HepG2 (cell line): ENCODE data around the gene OR2F1. TPM values are rescaled to one million over a fixed set of nuclear protein-coding genes. Genes with fewer than 3 reads are reported as not detected.
A peak's percentile ranks its signal among the peaks of the same experiment; 100 is the strongest.

Experiments
- ARID2 ChIP-seq: sonication (generic); formaldehyde crosslinking; IDR thresholded peaks from 2 replicates; pipeline ENCODE4 v1.8.1; 2022; ENCODE audit warnings: mild to moderate bottlenecking, missing genetic modification reagents, borderline replicate concordance
- ATF7 ChIP-seq, 2 experiments: fragments of 450-650 bp in 1 of 2; sonication (generic) in 1 of 2; formaldehyde crosslinking in 1 of 2; IDR thresholded peaks; 2 replicates each; pipeline versions ENCODE4 v1.4.0 to v1.6.1; 2016 to 2020; ENCODE audit warnings: antibody characterized with exemption in 1 of 2, mild to moderate bottlenecking in 1 of 2, missing genetic modification reagents in 1 of 2
- CEBPG ChIP-seq: IDR thresholded peaks from 2 replicates; pipeline ENCODE4 v1.6.1; 2016
- FOXM1 ChIP-seq: sonication (generic); formaldehyde crosslinking; IDR thresholded peaks from 2 replicates; pipeline ENCODE4 v1.5.0; 2020; ENCODE audit warnings: missing genetic modification reagents
- NFYB ChIP-seq: sonication (generic); formaldehyde crosslinking; IDR thresholded peaks from 2 replicates; pipeline ENCODE4 v1.4.0; 2020; ENCODE audit warnings: missing genetic modification reagents
- NKX3-1 ChIP-seq: sonication (generic); formaldehyde crosslinking; IDR thresholded peaks from 2 replicates; pipeline ENCODE4 v1.5.0; 2020; ENCODE audit warnings: missing genetic modification reagents
- SALL1 ChIP-seq: sonication (generic); formaldehyde crosslinking; IDR thresholded peaks from 2 replicates; pipeline ENCODE4 v1.8.0; 2022; ENCODE audit warnings: mild to moderate bottlenecking, missing genetic modification reagents
- SOX13 ChIP-seq, 3 experiments: fragments of 450-650 bp in 1 of 3; sonication (generic) in 1 of 3; formaldehyde crosslinking in 1 of 3; IDR thresholded peaks in 2 of 3; conservative IDR thresholded peaks in 1 of 3; 2 replicates each; pipeline versions ENCODE4 v1.5.0 to v1.6.1; 2016 to 2020; ENCODE audit warnings: antibody characterized with exemption in 1 of 3, mild to moderate bottlenecking in 1 of 3, missing compliant biosample characterization in 1 of 3, missing genetic modification reagents in 1 of 3, moderate library complexity in 1 of 3
- ZNF34 ChIP-seq: sonication (generic); formaldehyde crosslinking; IDR thresholded peaks from 2 replicates; pipeline ENCODE4 v1.4.0; 2020; ENCODE audit warnings: mild to moderate bottlenecking, missing genetic modification reagents, borderline replicate concordance
- ZNF501 ChIP-seq: sonication (generic); formaldehyde crosslinking; IDR thresholded peaks from 2 replicates; pipeline ENCODE4 v1.5.1; 2020; ENCODE audit warnings: mild to moderate bottlenecking, moderate library complexity, missing genetic modification reagents
- ZNF605 ChIP-seq: sonication (generic); formaldehyde crosslinking; IDR thresholded peaks from 2 replicates; pipeline ENCODE4 v1.8.0; 2022; ENCODE audit warnings: mild to moderate bottlenecking, missing genetic modification reagents
- ZNF607 ChIP-seq: sonication (generic); formaldehyde crosslinking; IDR thresholded peaks from 2 replicates; pipeline ENCODE4 v1.5.1; 2020; ENCODE audit warnings: missing genetic modification reagents, mild to moderate bottlenecking, borderline replicate concordance
- ZNF670 ChIP-seq: sonication (generic); formaldehyde crosslinking; IDR thresholded peaks from 2 replicates; pipeline ENCODE4 v1.8.0; 2022; ENCODE audit warnings: mild to moderate bottlenecking, missing genetic modification reagents, borderline replicate concordance
- ZNF775 ChIP-seq: sonication (generic); formaldehyde crosslinking; IDR thresholded peaks from 2 replicates; pipeline ENCODE4 v1.4.0; 2020; ENCODE audit warnings: missing genetic modification reagents, mild to moderate bottlenecking, moderate library complexity, borderline replicate concordance
- ZZZ3 ChIP-seq: sonication (generic); formaldehyde crosslinking; IDR thresholded peaks from 2 replicates; pipeline ENCODE4 v1.4.0; 2020; ENCODE audit warnings: missing genetic modification reagents, mild to moderate bottlenecking, borderline replicate concordance
- polyA plus RNA-seq, 8 experiments: library from polyadenylated mRNA; depleted of rRNA in 3 of 8; stranded (reverse) in 7 of 8; unstranded in 1 of 8; fragments of >200 nt; fragmentation: Illumina TruSeq in 4 of 8; extraction: Trizol in 4 of 8; gene quantifications; 2 replicates each; pipeline versions ENCODE4 v1.2.1 to v1.2.3, GENCODE V29; 2011 to 2016; ENCODE audit warnings: low read depth in 4 of 8, missing spikeins in 1 of 8, mixed read lengths in 1 of 8; ENCODE audit not compliant: insufficient read depth in 1 of 8
- total RNA-seq, 5 experiments: library from RNA; depleted of rRNA; stranded (reverse); fragments of >200 nt; fragmentation: Illumina TruSeq; extraction: Trizol; gene quantifications; 2 replicates each; pipeline ENCODE4 v1.2.3, GENCODE V29; 2016; ENCODE audit warnings: low read depth in 1 of 5
- TF ChIP-seq, protein P1 (sequence below): sonication (generic); IDR thresholded peaks from 2 replicates; pipeline ENCODE4 v1.6.1; 2016; ENCODE audit warnings: low read depth, borderline replicate concordance
- TF ChIP-seq, protein P2 (sequence below): sonication (generic); formaldehyde crosslinking; IDR thresholded peaks from 2 replicates; pipeline ENCODE4 v1.4.0; 2020; ENCODE audit warnings: missing genetic modification reagents
- TF ChIP-seq, protein P3 (sequence below): sonication (generic); formaldehyde crosslinking; IDR thresholded peaks from 2 replicates; pipeline ENCODE4 v1.4.0; 2020; ENCODE audit warnings: missing genetic modification reagents
- TF ChIP-seq, protein P4 (sequence below): sonication (generic); formaldehyde crosslinking; IDR thresholded peaks from 2 replicates; pipeline ENCODE4 v1.5.0; 2020; ENCODE audit warnings: mild to moderate bottlenecking, missing genetic modification reagents
- TF ChIP-seq, protein P5 (sequence below): sonication (generic); formaldehyde crosslinking; IDR thresholded peaks from 2 replicates; pipeline ENCODE4 v1.4.0; 2020; ENCODE audit warnings: missing genetic modification reagents, mild to moderate bottlenecking, borderline replicate concordance

The OR2F1 gene
- total and polyA plus RNA-seq, 2 of the 13 experiments (the other 11 are each of a cell fraction or from before 2014, with no cell fraction given): 0.36 to 1.5 TPM

DNA sequence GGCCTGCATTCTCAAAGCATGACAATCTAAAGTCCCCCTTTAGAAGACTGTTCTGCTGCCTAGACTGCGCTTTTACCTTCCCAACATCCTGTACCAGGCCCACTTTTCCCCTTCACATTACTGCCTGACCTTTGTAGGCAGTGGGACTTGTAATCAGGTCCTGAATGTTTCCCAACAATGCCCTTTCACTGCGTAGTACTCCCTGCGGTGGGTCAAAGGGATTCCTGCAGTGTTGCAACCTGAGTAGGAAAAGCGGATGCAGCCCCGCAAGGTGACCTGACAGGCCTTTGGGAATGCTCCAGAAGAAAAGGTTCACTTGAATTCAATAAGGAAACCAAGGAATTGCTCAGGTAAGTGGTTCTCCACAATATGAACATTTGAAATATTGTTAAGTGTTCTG is 47.7 kb upstream of the OR2F1 start (continued):
- no peak for TF ChIP-seq ZNF605
- TF ChIP-seq ZNF775 (CRISPR knock-in tag): no peak
- peak; percentile 97 for TF ChIP-seq SALL1
- TF ChIP-seq ZNF501 (CRISPR knock-in tag): no peak
- no peak for TF ChIP-seq ATF7 (IDR thresholded peaks at IDR 0.05)
- peak; percentile 65; the same call in 1 of the 2 replicates for TF ChIP-seq ATF7 (CRISPR knock-in tag; IDR thresholded peaks at IDR 0.05)
- TF ChIP-seq, protein P1, sequence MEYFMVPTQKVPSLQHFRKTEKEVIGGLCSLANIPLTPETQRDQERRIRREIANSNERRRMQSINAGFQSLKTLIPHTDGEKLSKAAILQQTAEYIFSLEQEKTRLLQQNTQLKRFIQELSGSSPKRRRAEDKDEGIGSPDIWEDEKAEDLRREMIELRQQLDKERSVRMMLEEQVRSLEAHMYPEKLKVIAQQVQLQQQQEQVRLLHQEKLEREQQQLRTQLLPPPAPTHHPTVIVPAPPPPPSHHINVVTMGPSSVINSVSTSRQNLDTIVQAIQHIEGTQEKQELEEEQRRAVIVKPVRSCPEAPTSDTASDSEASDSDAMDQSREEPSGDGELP: no peak
- TF ChIP-seq SOX13 (IDR thresholded peaks at IDR 0.05): peak; percentile 82
- TF ChIP-seq SOX13 (CRISPR knock-in tag; conservative IDR thresholded peaks at IDR 0.05 in 1 of 2, IDR thresholded peaks at IDR 0.05 in 1 of 2): peak in 1 of 2 experiments; percentile 95; a peak in 2 of 4 replicates
- TF ChIP-seq, protein P2, sequence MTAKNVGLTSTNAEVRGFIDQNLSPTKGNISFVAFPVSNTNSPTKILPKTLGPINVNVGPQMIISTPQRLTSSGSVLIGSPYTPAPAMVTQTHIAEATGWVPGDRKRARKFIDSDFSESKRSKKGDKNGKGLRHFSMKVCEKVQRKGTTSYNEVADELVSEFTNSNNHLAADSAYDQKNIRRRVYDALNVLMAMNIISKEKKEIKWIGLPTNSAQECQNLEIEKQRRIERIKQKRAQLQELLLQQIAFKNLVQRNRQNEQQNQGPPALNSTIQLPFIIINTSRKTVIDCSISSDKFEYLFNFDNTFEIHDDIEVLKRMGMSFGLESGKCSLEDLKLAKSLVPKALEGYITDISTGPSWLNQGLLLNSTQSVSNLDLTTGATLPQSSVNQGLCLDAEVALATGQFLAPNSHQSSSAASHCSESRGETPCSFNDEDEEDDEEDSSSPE (CRISPR knock-in tag): peak; percentile 25; the same call in 1 of the 2 replicates
- TF ChIP-seq, protein P3, sequence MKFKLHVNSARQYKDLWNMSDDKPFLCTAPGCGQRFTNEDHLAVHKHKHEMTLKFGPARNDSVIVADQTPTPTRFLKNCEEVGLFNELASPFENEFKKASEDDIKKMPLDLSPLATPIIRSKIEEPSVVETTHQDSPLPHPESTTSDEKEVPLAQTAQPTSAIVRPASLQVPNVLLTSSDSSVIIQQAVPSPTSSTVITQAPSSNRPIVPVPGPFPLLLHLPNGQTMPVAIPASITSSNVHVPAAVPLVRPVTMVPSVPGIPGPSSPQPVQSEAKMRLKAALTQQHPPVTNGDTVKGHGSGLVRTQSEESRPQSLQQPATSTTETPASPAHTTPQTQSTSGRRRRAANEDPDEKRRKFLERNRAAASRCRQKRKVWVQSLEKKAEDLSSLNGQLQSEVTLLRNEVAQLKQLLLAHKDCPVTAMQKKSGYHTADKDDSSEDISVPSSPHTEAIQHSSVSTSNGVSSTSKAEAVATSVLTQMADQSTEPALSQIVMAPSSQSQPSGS (CRISPR knock-in tag): peak; percentile 87; the same call in 1 of the 2 replicates
- peak; percentile 99 for TF ChIP-seq CEBPG
- TF ChIP-seq FOXM1 (CRISPR knock-in tag): no peak
- no peak for TF ChIP-seq NFYB
- 0 out of 2 replicates have a peak, but pooled peaks have one; percentile 63 for TF ChIP-seq ZNF34 (CRISPR knock-in tag)
- TF ChIP-seq ZNF607: no peak
- TF ChIP-seq NKX3-1 (CRISPR knock-in tag): no peak
- no peak for TF ChIP-seq ARID2 (CRISPR knock-in tag)
- TF ChIP-seq, protein P4, sequence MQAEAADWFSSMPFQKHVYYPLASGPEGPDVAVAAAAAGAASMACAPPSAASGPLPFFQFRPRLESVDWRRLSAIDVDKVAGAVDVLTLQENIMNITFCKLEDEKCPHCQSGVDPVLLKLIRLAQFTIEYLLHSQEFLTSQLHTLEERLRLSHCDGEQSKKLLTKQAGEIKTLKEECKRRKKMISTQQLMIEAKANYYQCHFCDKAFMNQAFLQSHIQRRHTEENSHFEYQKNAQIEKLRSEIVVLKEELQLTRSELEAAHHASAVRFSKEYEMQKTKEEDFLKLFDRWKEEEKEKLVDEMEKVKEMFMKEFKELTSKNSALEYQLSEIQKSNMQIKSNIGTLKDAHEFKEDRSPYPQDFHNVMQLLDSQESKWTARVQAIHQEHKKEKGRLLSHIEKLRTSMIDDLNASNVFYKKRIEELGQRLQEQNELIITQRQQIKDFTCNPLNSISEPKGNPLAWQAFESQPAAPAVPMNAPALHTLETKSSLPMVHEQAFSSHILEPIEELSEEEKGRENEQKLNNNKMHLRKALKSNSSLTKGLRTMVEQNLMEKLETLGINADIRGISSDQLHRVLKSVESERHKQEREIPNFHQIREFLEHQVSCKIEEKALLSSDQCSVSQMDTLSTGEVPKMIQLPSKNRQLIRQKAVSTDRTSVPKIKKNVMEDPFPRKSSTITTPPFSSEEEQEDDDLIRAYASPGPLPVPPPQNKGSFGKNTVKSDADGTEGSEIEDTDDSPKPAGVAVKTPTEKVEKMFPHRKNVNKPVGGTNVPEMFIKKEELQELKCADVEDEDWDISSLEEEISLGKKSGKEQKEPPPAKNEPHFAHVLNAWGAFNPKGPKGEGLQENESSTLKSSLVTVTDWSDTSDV (CRISPR knock-in tag): no peak
- TF ChIP-seq ZNF670 (CRISPR knock-in tag): peak; percentile 83
- no peak for TF ChIP-seq ZZZ3 (CRISPR knock-in tag)
- TF ChIP-seq, protein P5, sequence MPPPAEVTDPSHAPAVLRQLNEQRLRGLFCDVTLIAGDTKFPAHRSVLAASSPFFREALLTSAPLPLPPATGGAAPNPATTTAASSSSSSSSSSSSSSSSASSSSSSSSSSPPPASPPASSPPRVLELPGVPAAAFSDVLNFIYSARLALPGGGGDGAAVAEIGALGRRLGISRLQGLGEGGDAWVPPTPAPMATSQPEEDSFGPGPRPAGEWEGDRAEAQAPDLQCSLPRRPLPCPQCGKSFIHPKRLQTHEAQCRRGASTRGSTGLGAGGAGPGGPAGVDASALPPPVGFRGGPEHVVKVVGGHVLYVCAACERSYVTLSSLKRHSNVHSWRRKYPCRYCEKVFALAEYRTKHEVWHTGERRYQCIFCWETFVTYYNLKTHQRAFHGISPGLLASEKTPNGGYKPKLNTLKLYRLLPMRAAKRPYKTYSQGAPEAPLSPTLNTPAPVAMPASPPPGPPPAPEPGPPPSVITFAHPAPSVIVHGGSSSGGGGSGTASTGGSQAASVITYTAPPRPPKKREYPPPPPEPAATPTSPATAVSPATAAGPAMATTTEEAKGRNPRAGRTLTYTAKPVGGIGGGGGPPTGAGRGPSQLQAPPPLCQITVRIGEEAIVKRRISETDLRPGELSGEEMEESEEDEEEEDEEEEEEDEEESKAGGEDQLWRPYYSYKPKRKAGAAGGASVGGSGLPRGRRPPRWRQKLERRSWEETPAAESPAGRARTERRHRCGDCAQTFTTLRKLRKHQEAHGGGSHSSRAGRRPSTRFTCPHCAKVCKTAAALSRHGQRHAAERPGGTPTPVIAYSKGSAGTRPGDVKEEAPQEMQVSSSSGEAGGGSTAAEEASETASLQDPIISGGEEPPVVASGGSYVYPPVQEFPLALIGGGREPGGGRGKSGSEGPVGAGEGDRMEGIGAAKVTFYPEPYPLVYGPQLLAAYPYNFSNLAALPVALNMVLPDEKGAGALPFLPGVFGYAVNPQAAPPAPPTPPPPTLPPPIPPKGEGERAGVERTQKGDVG (CRISPR knock-in tag): no peak
